Liver (tissue), 9 donors: ENCODE data around the gene CD109. TPM values are rescaled to one million over a fixed set of nuclear protein-coding genes. Genes with fewer than 3 reads are reported as not detected.

Source experiments
- DNase-seq: peaks from one replicate; pipeline ENCODE4 v3.0.0-alpha.2; 2017; ENCODE audit warnings: low spot score
- H3K27ac ChIP-seq, 2 donors: one replicate each; pipeline ENCODE4 v1.7.0; 2013; ENCODE audit warnings: inconsistent platforms in 2 of 2, low read length in 2 of 2, control low read depth in 1 of 2, low read depth in 1 of 2, mild to moderate bottlenecking in 1 of 2
- H3K27me3 ChIP-seq, 4 donors: one replicate each; pipeline versions ENCODE4 v1.6.1 to v1.7.0; 2013; ENCODE audit warnings: low read length in 3 of 4, inconsistent platforms in 1 of 4, mild to moderate bottlenecking in 1 of 4, moderate library complexity in 1 of 4; ENCODE audit not compliant: control insufficient read depth in 4 of 4, insufficient read depth in 4 of 4
- H3K36me3 ChIP-seq, 4 donors: one replicate each; pipeline versions ENCODE4 v1.6.1 to v1.7.0; 2013; ENCODE audit warnings: low read length in 3 of 4, mild to moderate bottlenecking in 3 of 4, low read depth in 1 of 4, moderate library complexity in 1 of 4; ENCODE audit not compliant: control insufficient read depth in 4 of 4, insufficient read depth in 3 of 4
- H3K4me1 ChIP-seq, 4 donors: one replicate each; pipeline versions ENCODE4 v1.6.1 to v1.7.0; 2013; ENCODE audit warnings: low read length in 3 of 4, mild to moderate bottlenecking in 3 of 4, moderate library complexity in 1 of 4; ENCODE audit not compliant: control insufficient read depth in 4 of 4, insufficient read depth in 4 of 4
- H3K4me3 ChIP-seq, 3 donors: one replicate each; pipeline versions ENCODE4 v1.6.1 to v1.7.0; 2013; ENCODE audit warnings: low read length in 3 of 3, control low read depth in 1 of 3, low read depth in 1 of 3, mild to moderate bottlenecking in 1 of 3
- H3K9ac ChIP-seq, 2 donors: one replicate each; pipeline ENCODE4 v1.7.0; 2013; ENCODE audit warnings: low read length in 2 of 2, mild to moderate bottlenecking in 2 of 2, moderate library complexity in 2 of 2, control low read depth in 1 of 2, low read depth in 1 of 2
- H3K9me3 ChIP-seq, 4 donors: one replicate each; pipeline versions ENCODE4 v1.6.1 to v1.7.0; 2013; ENCODE audit warnings: low read length in 3 of 4; ENCODE audit not compliant: control insufficient read depth in 4 of 4
- ATF3 ChIP-seq: IDR thresholded peaks from 2 replicates; pipeline ENCODE4 v1.6.1; 2016; ENCODE audit warnings: antibody characterized with exemption
- EGR1 ChIP-seq, 2 donors: IDR thresholded peaks; 2 replicates each; pipeline ENCODE4 v1.6.1; 2016 to 2018; ENCODE audit warnings: antibody characterized with exemption in 2 of 2, low read depth in 2 of 2
- FOXA1 ChIP-seq: IDR thresholded peaks from 2 replicates; pipeline ENCODE4 v1.6.1; 2016; ENCODE audit warnings: antibody characterized with exemption
- FOXA2 ChIP-seq: IDR thresholded peaks from 2 replicates; pipeline ENCODE4 v1.6.1; 2016; ENCODE audit warnings: antibody characterized with exemption
- GABPA ChIP-seq, 2 donors: IDR thresholded peaks in 1 of 2; conservative IDR thresholded peaks in 1 of 2; 2 replicates each; pipeline ENCODE4 v1.6.1; 2016; ENCODE audit warnings: antibody characterized with exemption in 2 of 2, mild to moderate bottlenecking in 1 of 2, moderate library complexity in 1 of 2
- HNF4A ChIP-seq, 2 donors: conservative IDR thresholded peaks; 2 replicates each; pipeline ENCODE4 v1.6.1; 2016; ENCODE audit warnings: antibody characterized with exemption in 2 of 2, mild to moderate bottlenecking in 2 of 2
- HNF4G ChIP-seq: IDR thresholded peaks from 2 replicates; pipeline ENCODE4 v1.6.1; 2016; ENCODE audit warnings: antibody characterized with exemption
- JUND ChIP-seq, 2 donors: IDR thresholded peaks; 2 replicates each; pipeline ENCODE4 v1.6.1; 2016; ENCODE audit warnings: antibody characterized with exemption in 2 of 2
- NR2F2 ChIP-seq: IDR thresholded peaks from 2 replicates; pipeline ENCODE4 v1.6.1; 2016; ENCODE audit warnings: antibody characterized with exemption
- RAD21 ChIP-seq, 2 donors: IDR thresholded peaks; 2 replicates each; pipeline ENCODE4 v1.6.1; 2016; ENCODE audit warnings: antibody characterized with exemption in 2 of 2, mild to moderate bottlenecking in 2 of 2
- REST ChIP-seq: IDR thresholded peaks from 2 replicates; pipeline ENCODE4 v1.6.1; 2016; ENCODE audit warnings: antibody characterized with exemption, mild to moderate bottlenecking
- RXRA ChIP-seq, 2 donors: IDR thresholded peaks; 2 replicates each; pipeline ENCODE4 v1.6.1; 2017 to 2018; ENCODE audit warnings: antibody characterized with exemption in 2 of 2, mild to moderate bottlenecking in 1 of 2
- SP1 ChIP-seq: IDR thresholded peaks from 2 replicates; pipeline ENCODE4 v1.6.1; 2018; ENCODE audit warnings: antibody characterized with exemption, mild to moderate bottlenecking
- TAF1 ChIP-seq: conservative IDR thresholded peaks from 2 replicates; pipeline ENCODE4 v1.6.1; 2016; ENCODE audit warnings: antibody characterized with exemption, mild to moderate bottlenecking
- YY1 ChIP-seq: IDR thresholded peaks from 2 replicates; pipeline ENCODE4 v1.6.1; 2016; ENCODE audit warnings: antibody characterized with exemption, mild to moderate bottlenecking
- ZBTB33 ChIP-seq: IDR thresholded peaks from 2 replicates; pipeline ENCODE4 v1.6.1; 2016; ENCODE audit warnings: antibody characterized with exemption
- WGBS: extraction: QIAGEN DNeasy Blood & Tissue Kit; methylation state at CpG from one replicate; pipeline ENCODE4 v1.1.7; 2013; 5-methylcytosine and 5-hydroxymethylcytosine counted together
- polyA plus RNA-seq, 2 donors: library from polyadenylated mRNA; stranded (reverse) in 1 of 2; unstranded in 1 of 2; fragments of 200-250 nt in 1 of 2; fragments of >200 nt in 1 of 2; fragmentation: Nextera tagmentation in 1 of 2; extraction: Ambion mirVana in 1 of 2; gene quantifications; one replicate each; pipeline versions ENCODE4 v1.2.1 to v1.2.3, GENCODE V29; 2013 to 2015
- total RNA-seq, 2 donors: library from RNA; depleted of rRNA; stranded (reverse); fragments of >200 nt; gene quantifications; one replicate each; pipeline ENCODE4 v1.2.3, GENCODE V29; 2014
- TF ChIP-seq, protein P1 (sequence below): fragments of 150-350 bp; IDR thresholded peaks from 2 replicates; pipeline ENCODE4 v1.5.1; 2017; ENCODE audit warnings: improper control_type of control experiment, low read depth, low read length; ENCODE audit not compliant: missing input control
- TF ChIP-seq, protein P2 (sequence below): IDR thresholded peaks from 2 replicates; pipeline ENCODE4 v1.6.1; 2016; ENCODE audit warnings: antibody characterized with exemption
- donor health status: healthy.
- donor health status: healthy.
- donor health status: healthy.
- donor health status: healthy.
- donor health status: healthy.

Gene CD109
- total and polyA plus RNA-seq, 4 donors: 0.18 to 2.0 (median 0.32) TPM

- H3K9me3 ChIP-seq: no peaks in the 10 kb centered on the region
- 92% methylated on average over 5 of the region's 5 CpGs for WGBS
- no peaks in the 10 kb centered on the region for H3K27me3 ChIP-seq
- H3K9ac ChIP-seq: no peak overlapping the region
- TF ChIP-seq, protein P1, sequence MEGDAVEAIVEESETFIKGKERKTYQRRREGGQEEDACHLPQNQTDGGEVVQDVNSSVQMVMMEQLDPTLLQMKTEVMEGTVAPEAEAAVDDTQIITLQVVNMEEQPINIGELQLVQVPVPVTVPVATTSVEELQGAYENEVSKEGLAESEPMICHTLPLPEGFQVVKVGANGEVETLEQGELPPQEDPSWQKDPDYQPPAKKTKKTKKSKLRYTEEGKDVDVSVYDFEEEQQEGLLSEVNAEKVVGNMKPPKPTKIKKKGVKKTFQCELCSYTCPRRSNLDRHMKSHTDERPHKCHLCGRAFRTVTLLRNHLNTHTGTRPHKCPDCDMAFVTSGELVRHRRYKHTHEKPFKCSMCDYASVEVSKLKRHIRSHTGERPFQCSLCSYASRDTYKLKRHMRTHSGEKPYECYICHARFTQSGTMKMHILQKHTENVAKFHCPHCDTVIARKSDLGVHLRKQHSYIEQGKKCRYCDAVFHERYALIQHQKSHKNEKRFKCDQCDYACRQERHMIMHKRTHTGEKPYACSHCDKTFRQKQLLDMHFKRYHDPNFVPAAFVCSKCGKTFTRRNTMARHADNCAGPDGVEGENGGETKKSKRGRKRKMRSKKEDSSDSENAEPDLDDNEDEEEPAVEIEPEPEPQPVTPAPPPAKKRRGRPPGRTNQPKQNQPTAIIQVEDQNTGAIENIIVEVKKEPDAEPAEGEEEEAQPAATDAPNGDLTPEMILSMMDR: no peak
- TF ChIP-seq ATF3 (no peak), HNF4G (no peak), RAD21 (IDR thresholded peaks at IDR 0.05) (no peak), GABPA (IDR thresholded peaks at IDR 0.05 in 1 of 2, conservative IDR thresholded peaks at IDR 0.05 in 1 of 2) (no peak), EGR1 (IDR thresholded peaks at IDR 0.05; ENCODE audit: low read depth in 2 of 2) (no peak), REST (no peak), ZBTB33 (no peak), YY1 (no peak), JUND (IDR thresholded peaks at IDR 0.05) (no peak), HNF4A (conservative IDR thresholded peaks at IDR 0.05) (no peak), SP1 (no peak), RXRA (IDR thresholded peaks at IDR 0.05) (no peak), NR2F2 (no peak), TAF1 (no peak), FOXA1 (no peak), FOXA2 (no peak)
- TF ChIP-seq, protein P2, sequence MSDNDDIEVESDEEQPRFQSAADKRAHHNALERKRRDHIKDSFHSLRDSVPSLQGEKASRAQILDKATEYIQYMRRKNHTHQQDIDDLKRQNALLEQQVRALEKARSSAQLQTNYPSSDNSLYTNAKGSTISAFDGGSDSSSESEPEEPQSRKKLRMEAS: no peak
- no peak overlapping the region for H3K4me3 ChIP-seq
- no peak overlapping the region for H3K27ac ChIP-seq
- no peaks in the 10 kb centered on the region for H3K4me1 ChIP-seq
- no peaks in the 10 kb centered on the region for H3K36me3 ChIP-seq
- no peak for DNase-seq
Measured at GRCh38 chr6:73742433-73742832, 46.4 kb downstream of the CD109 start.
